Activated CD4-positive, alpha-beta memory T cell treated with anti-CD3 and anti-CD28 coated beads for 36 hours (primary cell): ENCODE measurements around the gene ST6GALNAC3. TPM values are rescaled to one million over a fixed set of nuclear protein-coding genes. Genes with fewer than 3 reads are reported as not detected.

Experiments
- CTCF ChIA-PET: fragments of 350-600 bp; sonication (Branson Sonifier 250); formaldehyde crosslinking; loops from one replicate; lab custom pipeline; 2021; ENCODE audit warnings: antibody characterized with exemption, inconsistent platforms; lab: Charles Lee
- POLR2A ChIA-PET: fragments of 350-600 bp; sonication (Branson Sonifier 250); formaldehyde crosslinking; loops from one replicate; lab custom pipeline; 2021; ENCODE audit warnings: antibody characterized with exemption; lab: Charles Lee
- DNase-seq: peaks from one replicate; pipeline ENCODE4 v3.0.0-alpha.2; 2020
- H3K27ac Mint-ChIP-seq: one replicate; pipeline ENCODE4 v1.8.0; 2021; ENCODE audit warnings: mixed read lengths
- H3K27me3 Mint-ChIP-seq: one replicate; pipeline ENCODE4 v1.8.0; 2021; ENCODE audit warnings: mixed read lengths
- H3K36me3 Mint-ChIP-seq: one replicate; pipeline ENCODE4 v1.8.0; 2021; ENCODE audit warnings: mixed read lengths
- H3K4me1 Mint-ChIP-seq: one replicate; pipeline ENCODE4 v1.8.0; 2021; ENCODE audit warnings: low read depth, mixed read lengths
- H3K4me3 Mint-ChIP-seq: one replicate; pipeline ENCODE4 v1.8.0; 2021; ENCODE audit warnings: mild to moderate bottlenecking, mixed read lengths
- H3K9me3 Mint-ChIP-seq: one replicate; pipeline ENCODE4 v1.8.0; 2021; ENCODE audit warnings: mixed read lengths
- intact Hi-C: fragments of 100-400 bp; cut with micrococcal nuclease; formaldehyde crosslinking; loops from one replicate; pipeline ENCODE4 v1.15.1; 2023
- total RNA-seq, 2 experiments: library from RNA; stranded (reverse); gene quantifications; one replicate each; pipeline ENCODE4 v1.2.3, GENCODE V29; 2021

Gene ST6GALNAC3
- total RNA-seq, 2 experiments from 2014 or later: 0.26 to 0.41 TPM

DNA sequence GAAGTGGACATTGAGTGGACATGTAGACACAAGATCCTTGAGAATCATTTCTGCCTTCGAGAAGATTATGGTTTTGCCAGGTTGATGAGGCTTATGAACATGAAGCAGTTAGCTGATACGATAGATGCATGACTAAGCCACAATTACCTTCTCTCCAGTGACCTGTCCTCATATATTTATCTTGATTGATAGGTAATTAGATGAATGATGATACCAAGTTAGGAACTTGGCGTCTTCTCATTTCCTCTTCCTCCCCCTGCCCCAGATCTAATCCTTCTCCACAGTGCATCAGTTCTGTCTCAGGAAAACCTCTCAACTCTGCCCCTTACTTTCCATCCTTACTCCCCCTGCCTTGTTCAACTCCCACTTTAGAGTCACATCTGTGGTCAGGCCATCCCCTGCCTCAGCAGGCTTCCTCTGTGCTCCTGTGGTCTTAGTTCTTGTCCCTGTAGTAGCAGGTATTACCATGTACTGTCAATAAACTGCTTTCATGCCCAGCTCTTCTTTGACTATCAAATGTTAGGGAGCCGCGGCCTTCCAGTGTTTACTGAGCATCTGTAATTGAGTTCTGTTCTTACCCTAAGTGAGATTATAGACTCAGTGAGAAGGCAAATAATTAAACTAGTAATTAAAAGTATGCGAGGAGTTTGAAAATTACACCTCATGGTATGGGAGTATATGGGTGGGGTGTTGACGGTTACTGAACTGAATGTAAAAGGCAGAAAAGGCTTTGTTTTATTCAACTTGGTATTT is 5.1 kb downstream of the ST6GALNAC3 start:
- H3K36me3 Mint-ChIP-seq: no peaks in the 10 kb centered on the region
- H3K27me3 Mint-ChIP-seq: peaks cover 4% of the 10 kb centered on the region
- CTCF ChIA-PET: no interaction called here
- DNase-seq: no peak
- no peak overlapping the region for H3K27ac Mint-ChIP-seq
- no peak overlapping the region for H3K4me3 Mint-ChIP-seq
- peaks cover 7% of the 10 kb centered on the region for H3K4me1 Mint-ChIP-seq
- POLR2A ChIA-PET: no interaction called here
- intact Hi-C loops: loop anchor here (10.0 kb wide), 1 partner anchor 1605 kb away; the partner anchor contains the start of gene ZZZ3
- no peaks in the 10 kb centered on the region for H3K9me3 Mint-ChIP-seq

DNA sequence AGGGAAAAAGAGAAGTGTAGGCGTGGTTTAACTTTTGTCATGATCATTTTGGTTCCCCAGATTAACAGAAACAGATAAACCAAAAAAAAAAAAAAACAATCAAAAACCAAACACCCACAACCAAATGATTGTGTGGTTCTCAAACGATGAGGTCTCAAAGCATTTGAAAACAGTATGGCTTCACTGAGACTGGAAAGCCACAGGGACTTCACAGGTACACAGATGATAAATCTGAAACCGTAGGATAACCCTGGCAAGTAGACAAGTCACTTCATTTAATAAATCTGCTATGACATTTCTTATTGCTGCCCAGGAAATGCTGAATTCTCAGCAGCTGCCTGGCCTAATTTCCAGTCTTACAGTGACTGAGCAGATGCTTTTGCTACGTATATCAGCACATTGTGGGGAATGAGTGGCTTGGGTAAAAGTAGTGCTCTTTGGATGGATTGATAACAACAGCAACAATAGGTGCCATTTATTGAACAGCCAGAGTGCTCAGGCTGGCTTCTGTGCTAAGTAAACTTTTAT is 6.1 kb downstream of the ST6GALNAC3 start:
- CTCF ChIA-PET: no interaction called here
- Mint-ChIP-seq H3K4me1 (no peaks in the 10 kb centered on the region), H3K27me3 (peaks cover 4% of the 10 kb centered on the region), H3K4me3 (no peak overlapping the region), H3K27ac (no peak overlapping the region), H3K36me3 (no peaks in the 10 kb centered on the region), H3K9me3 (no peaks in the 10 kb centered on the region)
- POLR2A ChIA-PET: interaction anchor here (0.6 kb wide), 1 partner anchor 290 kb away, joined by 3 read pairs; no protein-coding TSS in a partner anchor
- intact Hi-C loops: no loop called here
- no peak for DNase-seq

DNA sequence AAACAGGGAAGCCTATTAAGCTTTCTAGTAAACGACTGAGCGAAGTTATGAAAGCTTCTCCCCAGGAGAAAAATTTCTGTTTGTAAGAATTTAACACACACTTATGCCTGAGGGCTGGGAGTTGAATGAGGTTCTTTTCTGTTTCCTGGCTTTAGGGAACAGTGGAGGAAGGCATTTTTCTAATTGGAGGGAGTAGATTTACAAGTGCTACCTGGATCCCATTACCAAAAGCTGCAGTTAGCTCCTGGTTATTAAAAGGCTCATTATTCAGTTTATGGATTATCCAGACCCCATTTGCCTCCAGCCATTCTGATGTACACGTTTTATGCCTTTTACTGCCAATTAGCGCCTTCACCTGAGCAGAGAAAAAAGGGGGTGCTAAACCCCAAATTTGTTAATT is 7.5 kb downstream of the ST6GALNAC3 start:
- DNase-seq: no peak
- H3K27me3 Mint-ChIP-seq: peaks cover 4% of the 10 kb centered on the region
- ChIA-PET CTCF (no interaction called here), POLR2A (no interaction called here)
- H3K4me3 Mint-ChIP-seq: no peak overlapping the region
- intact Hi-C loops: no loop called here
- no peaks in the 10 kb centered on the region for H3K9me3 Mint-ChIP-seq
- no peaks in the 10 kb centered on the region for H3K4me1 Mint-ChIP-seq
- no peaks in the 10 kb centered on the region for H3K36me3 Mint-ChIP-seq
- H3K27ac Mint-ChIP-seq: no peak overlapping the region

DNA sequence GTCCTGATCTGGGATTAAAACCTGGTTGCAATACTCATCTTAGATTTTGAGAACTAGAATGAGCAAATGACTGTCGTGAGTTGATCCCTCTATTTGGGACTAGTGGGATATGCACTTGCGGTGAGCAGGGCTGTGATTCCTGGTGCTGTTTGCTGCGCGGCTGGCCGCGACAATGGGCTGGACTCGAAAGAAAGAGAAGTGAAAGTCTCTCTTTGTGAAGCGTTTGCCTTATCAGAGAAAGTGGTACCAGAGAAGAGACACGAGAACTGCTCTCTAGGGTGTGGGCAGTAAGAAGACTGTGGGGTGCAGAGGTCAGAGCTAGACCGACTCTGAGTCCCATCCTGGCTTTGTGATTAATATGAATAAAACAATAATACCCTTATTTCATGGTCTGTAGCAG is 8.6 kb downstream of the ST6GALNAC3 start:
- Mint-ChIP-seq H3K4me1 (no peaks in the 10 kb centered on the region), H3K27ac (no peak overlapping the region), H3K27me3 (peaks cover 4% of the 10 kb centered on the region), H3K9me3 (no peaks in the 10 kb centered on the region), H3K4me3 (no peak overlapping the region), H3K36me3 (no peaks in the 10 kb centered on the region)
- POLR2A ChIA-PET: no interaction called here
- CTCF ChIA-PET: no interaction called here
- DNase-seq: no peak
- intact Hi-C loops: no loop called here

DNA sequence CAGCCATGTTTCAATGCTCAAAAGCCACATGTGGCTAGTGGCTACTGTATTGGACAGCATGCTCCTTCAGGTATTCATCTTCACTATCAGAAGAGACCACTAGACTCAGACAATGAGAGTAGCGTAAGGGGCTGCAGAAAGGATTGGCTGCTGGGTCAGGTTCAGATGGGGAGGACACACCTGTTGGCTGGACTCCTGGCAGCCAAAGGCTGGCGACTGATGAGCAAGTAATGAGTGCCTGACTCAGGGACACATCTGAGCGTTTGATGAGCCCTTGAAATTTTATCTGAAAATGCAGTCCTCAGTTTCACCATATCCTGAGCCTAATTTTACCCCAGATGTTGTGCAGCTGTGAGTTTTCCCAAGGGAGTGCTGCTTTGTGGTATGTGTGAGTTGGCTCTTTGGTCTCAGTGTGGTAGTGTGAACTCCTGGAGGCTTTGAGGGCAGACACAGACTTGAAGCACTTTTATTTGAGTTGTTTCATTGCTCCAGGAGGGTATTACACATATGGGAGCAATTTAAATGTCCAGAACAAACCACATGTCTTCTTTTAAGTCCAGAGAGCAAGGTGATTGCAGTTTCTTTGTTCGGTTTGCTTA is 9.6 kb downstream of the ST6GALNAC3 start:
- Mint-ChIP-seq H3K36me3 (no peaks in the 10 kb centered on the region), H3K4me3 (no peak overlapping the region), H3K27ac (no peak overlapping the region), H3K27me3 (peaks cover 6% of the 10 kb centered on the region), H3K9me3 (no peaks in the 10 kb centered on the region), H3K4me1 (no peaks in the 10 kb centered on the region)
- intact Hi-C loops: no loop called here
- ChIA-PET POLR2A (no interaction called here), CTCF (no interaction called here)
- DNase-seq: no peak

DNA sequence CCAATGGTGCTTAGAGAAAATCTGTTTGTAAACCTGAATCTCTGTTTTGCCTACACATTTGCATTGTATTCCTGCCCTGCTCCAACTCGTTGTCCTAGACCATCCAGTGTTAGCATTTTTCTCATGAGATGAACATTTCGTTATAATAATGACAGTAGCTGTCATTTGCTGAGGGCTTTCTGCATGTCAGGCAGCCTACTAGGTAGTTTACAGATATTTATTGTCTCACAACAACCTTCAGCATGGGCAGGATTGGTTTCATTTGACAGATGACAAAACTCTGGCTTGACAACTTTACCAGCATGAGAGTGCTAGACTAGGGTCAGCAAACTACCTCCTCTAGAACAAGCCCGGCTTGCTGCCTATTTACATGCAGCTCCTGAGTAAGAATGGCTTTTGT is 10.1 kb downstream of the ST6GALNAC3 start:
- H3K4me3 Mint-ChIP-seq: no peak overlapping the region
- no peaks in the 10 kb centered on the region for H3K4me1 Mint-ChIP-seq
- H3K36me3 Mint-ChIP-seq: no peaks in the 10 kb centered on the region
- no peak for DNase-seq
- H3K27me3 Mint-ChIP-seq: peaks cover 6% of the 10 kb centered on the region
- H3K9me3 Mint-ChIP-seq: no peaks in the 10 kb centered on the region
- intact Hi-C loops: no loop called here
- ChIA-PET CTCF (no interaction called here), POLR2A (no interaction called here)
- H3K27ac Mint-ChIP-seq: no peak overlapping the region

DNA sequence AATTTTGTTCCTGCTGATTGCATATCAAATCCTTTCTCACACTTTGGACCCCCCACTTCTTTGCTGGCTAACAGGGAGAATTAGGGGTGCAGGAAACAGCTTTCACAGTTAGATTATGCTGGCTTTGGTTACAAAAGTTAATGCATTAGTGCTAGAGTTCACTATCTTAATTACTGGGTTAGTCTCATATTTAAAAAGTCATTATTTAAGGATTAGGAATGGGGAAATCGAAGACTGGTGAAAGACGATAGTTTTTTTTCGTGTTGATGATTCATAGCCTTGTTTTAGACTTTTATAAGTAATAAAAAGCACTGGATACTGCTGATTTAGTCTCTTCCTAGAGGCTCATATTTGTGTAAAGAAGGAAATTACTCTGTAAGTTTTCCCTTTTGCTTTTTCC is 11.6 kb downstream of the ST6GALNAC3 start:
- H3K9me3 Mint-ChIP-seq: no peaks in the 10 kb centered on the region
- H3K4me1 Mint-ChIP-seq: no peaks in the 10 kb centered on the region
- peaks cover 6% of the 10 kb centered on the region for H3K27me3 Mint-ChIP-seq
- POLR2A ChIA-PET: no interaction called here
- CTCF ChIA-PET: no interaction called here
- H3K36me3 Mint-ChIP-seq: no peaks in the 10 kb centered on the region
- no peak overlapping the region for H3K4me3 Mint-ChIP-seq
- intact Hi-C loops: no loop called here
- H3K27ac Mint-ChIP-seq: no peak overlapping the region
- DNase-seq: no peak

DNA sequence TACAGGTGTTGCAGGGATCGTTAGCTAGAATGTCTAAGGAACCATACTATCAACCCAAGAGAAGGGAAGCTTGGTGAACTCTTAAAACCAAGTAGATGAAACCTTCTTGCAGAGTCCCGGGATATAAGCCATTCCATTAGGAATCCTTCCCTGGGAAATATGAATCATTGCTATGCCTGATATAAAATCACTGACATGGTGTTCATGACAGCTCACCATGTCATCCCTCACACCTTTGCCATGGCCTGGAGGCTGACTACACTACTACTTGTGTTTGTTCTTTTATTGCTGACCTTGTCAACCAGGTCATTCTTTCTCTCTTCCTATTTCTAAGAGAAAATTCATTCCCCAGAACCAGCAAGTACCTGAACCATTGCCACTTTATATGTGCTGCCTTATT is 12.1 kb downstream of the ST6GALNAC3 start:
- H3K27me3 Mint-ChIP-seq: peaks cover 6% of the 10 kb centered on the region
- CTCF ChIA-PET: no interaction called here

DNA sequence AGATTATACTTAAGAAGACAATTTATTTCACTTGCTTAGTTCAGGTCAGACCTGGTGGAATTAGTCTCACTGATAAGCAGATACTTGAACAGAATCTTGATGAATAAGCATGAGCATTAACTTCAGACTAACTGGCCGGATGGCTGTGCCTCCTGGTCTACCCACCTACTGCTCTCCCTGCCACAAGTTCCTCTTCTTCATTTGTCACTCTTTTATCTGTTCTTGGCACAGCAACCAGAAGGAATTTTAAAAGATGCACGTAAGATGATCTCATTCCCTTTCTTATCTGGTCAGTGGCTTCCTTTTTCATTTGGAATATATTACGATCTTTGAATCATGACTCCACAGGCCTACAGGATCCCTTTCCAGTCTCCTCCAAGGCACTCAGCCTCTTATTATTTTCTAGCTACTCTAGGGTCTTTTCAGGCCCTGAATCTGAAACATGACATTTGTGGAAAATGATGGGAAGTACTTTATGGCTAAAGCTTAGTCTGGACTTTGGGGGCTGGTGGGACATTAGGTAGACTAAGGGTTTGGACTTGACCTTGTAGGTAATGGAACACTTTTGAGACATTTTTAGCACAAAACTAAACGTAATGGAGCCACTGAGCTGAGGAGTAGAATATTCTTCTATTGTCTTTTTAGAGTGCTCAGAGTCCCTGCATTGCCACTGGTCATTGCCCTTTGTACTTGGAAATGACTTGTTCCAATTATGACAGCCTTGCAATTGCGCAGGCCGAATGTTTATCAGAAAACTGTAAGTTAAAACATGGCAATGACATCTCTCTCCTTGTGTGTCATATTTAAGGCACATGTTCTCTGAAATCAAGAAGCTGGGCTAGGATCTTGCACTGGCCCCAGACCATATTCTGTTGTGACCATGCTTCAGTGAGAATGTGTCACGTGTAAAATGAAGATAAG is 16.0 kb downstream of the ST6GALNAC3 start:
- CTCF ChIA-PET: no interaction called here
- no peaks in the 10 kb centered on the region for H3K9me3 Mint-ChIP-seq
- H3K27me3 Mint-ChIP-seq: peaks cover 7% of the 10 kb centered on the region
- H3K27ac Mint-ChIP-seq: no peak overlapping the region
- DNase-seq: no peak
- no peak overlapping the region for H3K4me3 Mint-ChIP-seq
- POLR2A ChIA-PET: no interaction called here
- intact Hi-C loops: no loop called here
- H3K4me1 Mint-ChIP-seq: no peaks in the 10 kb centered on the region
- no peaks in the 10 kb centered on the region for H3K36me3 Mint-ChIP-seq

More for the DNA sequence above, 12.1 kb downstream of the ST6GALNAC3 start:
- POLR2A ChIA-PET: no interaction called here
- Mint-ChIP-seq H3K4me3 (no peak overlapping the region), H3K9me3 (no peaks in the 10 kb centered on the region), H3K4me1 (no peaks in the 10 kb centered on the region), H3K27ac (no peak overlapping the region), H3K36me3 (no peaks in the 10 kb centered on the region)
- no peak for DNase-seq
- intact Hi-C loops: no loop called here

DNA sequence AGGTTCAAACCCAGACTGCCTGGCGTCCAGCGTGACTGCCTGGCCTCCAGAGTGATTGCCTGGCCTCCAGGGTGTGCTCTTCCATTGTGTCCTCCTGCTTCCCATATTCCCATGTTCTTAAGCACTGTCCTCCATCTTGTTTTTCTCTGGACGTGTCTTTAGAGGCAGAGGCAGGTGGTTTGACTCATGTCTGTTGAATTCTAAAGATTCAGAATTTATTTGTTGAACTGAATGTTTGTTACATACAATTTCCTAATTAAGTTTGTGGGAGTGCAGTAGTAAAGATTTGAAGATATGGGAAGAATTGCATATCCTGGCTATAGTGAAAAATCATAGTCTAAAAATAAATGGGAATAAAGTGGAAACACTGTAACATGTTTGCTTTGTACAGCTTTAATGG is 18.3 kb downstream of the ST6GALNAC3 start:
- Mint-ChIP-seq H3K4me1 (no peaks in the 10 kb centered on the region), H3K27ac (no peak overlapping the region), H3K4me3 (no peak overlapping the region), H3K27me3 (peaks cover 7% of the 10 kb centered on the region), H3K9me3 (no peaks in the 10 kb centered on the region), H3K36me3 (no peaks in the 10 kb centered on the region)
- DNase-seq: no peak
- CTCF ChIA-PET: no interaction called here
- POLR2A ChIA-PET: no interaction called here
- intact Hi-C loops: no loop called here

DNA sequence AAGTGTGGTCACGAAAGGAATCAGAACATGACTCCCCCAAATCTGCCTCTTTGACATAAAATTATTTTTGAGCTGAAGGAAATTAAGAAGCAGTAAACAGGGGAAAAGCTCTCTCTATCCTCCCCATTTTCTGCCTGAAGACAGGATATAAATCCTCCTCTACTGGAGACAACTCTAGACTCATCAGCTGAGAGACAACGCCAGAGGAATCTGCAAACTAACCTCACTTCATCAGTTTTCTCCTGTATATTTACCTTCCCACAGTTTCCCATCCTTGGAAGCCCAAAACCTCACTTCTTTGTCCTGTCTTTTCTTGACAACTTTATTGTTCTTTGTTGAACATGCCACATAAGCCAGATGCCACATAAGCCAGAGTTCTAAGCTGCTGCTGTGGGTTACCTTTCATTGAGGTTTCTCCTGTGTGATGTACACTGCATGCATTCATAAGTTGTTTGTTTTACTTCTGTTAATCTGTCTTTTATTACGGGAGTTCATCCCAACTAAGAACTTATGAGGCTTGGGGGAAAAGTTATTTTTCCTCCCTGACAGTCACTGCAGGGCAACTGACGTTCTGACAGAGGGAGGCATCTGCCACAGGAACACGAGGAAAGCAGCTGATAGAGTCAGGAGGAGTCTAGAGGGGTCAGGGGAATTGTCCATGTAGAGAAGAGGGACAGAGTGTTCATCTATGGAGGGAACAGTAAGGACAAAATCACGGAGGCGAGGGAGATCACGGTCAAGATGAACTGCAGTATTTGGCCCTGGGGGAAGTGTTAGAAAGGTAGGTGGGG is 19.2 kb downstream of the ST6GALNAC3 start:
- ChIA-PET POLR2A (no interaction called here), CTCF (interaction anchor here (0.6 kb wide), 1 partner anchor 15 kb away, joined by 3 read pairs; no protein-coding TSS in a partner anchor)
- H3K27me3 Mint-ChIP-seq: peaks cover 6% of the 10 kb centered on the region
- H3K9me3 Mint-ChIP-seq: no peaks in the 10 kb centered on the region
- no peak overlapping the region for H3K4me3 Mint-ChIP-seq
- DNase-seq: no peak
- intact Hi-C loops: no loop called here
- no peaks in the 10 kb centered on the region for H3K36me3 Mint-ChIP-seq
- no peak overlapping the region for H3K27ac Mint-ChIP-seq
- H3K4me1 Mint-ChIP-seq: no peaks in the 10 kb centered on the region
